NCI-H1092 treated with DMSO at 0.1 percent for 48 hours (cell line): ENCODE results near the gene TMEM185A.
"Not testable (repeated sequence)": the region's sequence is repeated elsewhere in the genome, so short reads cannot be mapped to it uniquely, and the experiment has no call there.

Experiments used
- DNase-seq: peaks from one replicate; lab custom pipeline; 2025; lab: John Stamatoyannopoulos, UW

The TMEM185A gene

DNA sequence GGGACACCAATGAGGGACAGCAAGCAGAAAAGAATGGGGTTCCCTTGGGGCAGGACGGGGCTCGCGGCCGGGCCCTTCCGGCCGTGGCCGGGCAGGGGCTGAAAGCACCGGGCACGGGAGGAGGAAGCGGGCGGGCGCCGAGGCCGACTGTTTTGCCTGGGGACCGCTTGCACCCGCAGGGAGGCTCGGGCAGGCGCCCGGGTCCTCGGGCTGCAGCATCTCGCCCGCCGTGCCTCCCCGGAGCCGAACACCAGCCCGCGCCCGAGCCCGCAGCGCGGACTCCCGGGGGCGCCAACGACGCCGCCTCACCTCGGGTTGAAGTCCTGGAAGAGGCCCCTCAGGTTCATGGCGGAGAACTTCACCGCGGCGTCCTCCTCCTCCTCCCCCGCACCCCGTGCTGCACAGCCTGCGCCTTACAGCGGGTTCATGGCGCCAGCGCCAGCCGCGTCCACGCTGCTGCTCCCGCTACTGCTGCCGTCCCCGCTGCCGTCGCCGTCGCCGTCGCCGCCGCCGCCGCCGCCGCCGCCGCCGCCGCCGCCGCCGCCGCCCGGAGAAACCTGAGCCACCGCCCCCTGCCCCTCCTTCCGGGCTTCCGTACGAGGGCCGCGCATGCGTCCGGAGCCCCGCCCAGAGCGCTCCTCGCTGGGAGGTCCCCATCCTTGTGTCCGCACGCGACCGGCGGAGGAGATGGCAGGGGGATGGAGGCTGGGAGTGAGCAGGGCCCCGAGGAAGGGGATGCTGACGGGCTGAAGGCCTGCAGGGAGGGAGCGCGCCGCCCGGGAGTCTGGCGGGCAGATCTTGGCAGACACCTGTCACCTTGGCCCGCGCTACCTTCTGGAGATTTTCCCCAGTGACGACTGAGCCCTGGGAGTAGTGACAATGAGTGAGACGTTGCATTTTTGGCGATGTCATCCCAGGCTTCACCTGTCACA is at the start of gene TMEM185A:
Gene TMEM185A, minus strand, starts transcription at position 559 of the 932 bp plus-strand sequence. Its CDS starts 212 bp downstream, at position 347.
- peak; percentile 55 for DNase-seq

- DNase-seq: no peak
Observed at GRCh38 chrX:149681182-149681581, 49.6 kb upstream of the TMEM185A start.

GRCh38 chrX:149679164-149679678 is 47.6 kb upstream of the TMEM185A start:
- DNase-seq: not testable (repeated sequence)

DNA sequence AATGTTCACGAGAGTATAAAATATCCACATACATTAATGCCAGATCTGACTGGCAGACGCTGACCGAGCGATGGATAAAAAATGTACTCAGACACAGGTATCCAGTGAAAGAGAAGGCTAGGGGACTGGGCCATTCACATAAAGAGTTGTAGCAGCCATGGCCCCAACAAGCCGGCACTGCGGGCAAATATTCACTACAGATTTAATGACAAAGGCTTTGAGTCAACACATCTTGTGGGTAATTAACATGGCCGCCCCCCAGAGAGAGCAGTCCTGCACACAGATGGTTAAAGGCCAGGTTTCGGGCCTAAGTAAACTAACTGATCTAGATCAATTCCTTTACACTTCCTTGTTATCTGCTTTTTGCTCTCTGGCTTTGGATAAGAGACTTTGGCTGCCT is 44.0 kb upstream of the TMEM185A start:
- not testable (repeated sequence) for DNase-seq

DNA sequence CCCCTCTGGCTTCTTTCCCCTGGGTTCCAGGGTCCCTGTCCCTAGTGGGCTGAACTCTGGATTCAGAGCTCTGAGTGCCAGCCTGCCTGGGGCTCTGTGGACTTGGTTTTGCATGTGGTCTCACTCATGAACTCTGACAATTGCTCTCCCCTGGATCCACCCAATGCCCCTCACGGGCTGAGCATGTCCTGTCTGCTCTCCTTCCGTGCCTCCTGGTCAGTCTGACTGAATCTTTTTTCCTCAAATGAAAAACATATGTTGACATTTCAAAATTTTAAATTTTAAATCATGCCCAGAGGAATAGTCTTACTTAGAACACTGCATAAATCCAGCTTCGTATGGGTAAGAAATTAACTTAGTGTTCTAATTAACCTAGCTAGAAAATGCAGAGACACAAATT is 43.5 kb upstream of the TMEM185A start:
- not testable (repeated sequence) for DNase-seq

- not testable (repeated sequence) for DNase-seq
Observed at GRCh38 chrX:149660613-149661012, 29.0 kb upstream of the TMEM185A start.

DNA sequence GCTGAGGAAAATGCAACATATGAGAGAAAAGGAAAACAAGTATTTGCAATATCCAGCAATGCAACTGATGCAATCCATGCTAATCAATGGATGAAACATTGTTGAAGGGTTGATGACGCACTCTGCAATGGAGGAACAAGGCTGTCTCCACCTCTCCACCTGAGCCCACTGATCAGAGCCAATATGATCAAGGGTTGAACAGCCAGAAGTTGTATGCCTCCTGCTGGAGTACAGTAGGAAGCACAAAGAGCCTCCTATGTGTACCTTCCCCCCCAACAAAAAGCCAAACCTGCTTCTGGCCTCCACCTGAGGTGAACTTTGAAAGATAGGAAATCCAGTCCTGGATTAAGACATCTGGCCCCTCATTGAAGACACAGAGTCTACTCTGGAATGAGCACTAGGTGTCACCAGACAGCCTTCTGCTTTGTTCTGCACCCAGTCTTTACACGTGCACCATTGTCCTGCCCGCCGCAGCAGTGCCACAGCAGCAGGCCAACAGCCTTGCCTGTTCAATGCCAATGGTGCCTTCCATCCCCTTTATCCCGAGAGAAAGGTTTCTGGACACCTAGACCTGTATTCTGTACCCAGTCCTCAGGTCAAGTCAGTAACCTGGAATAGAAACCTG is 24.8 kb upstream of the TMEM185A start:
- DNase-seq: not testable (repeated sequence)

- no peak for DNase-seq
Observed at GRCh38 chrX:149652232-149652981, 20.8 kb upstream of the TMEM185A start.

DNA sequence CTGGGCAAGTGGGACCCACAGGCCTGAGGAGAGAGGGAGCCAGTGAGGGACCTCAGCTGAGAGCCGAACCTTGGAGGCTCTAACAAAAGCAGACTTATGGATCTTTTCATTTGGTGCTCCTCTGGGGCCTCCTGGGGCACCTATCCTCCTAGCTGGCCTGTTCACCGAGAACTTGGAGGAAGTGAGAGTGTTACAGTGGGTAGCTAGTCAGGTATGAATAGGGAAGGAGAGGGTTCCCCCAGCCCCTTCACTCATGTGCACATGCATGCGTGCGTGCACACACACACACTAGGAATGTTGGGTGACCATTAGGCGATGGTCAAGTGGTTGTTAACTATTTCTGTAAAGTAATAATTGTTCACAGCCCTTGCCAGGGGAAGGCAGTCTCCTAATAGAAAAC is 18.6 kb upstream of the TMEM185A start:
- no peak for DNase-seq

GRCh38 chrX:149648932-149649331 is 17.3 kb upstream of the TMEM185A start:
- no peak for DNase-seq

- DNase-seq: no peak
Observed at GRCh38 chrX:149647505-149647904, 15.9 kb upstream of the TMEM185A start.

- no peak for DNase-seq
Observed at GRCh38 chrX:149643496-149643895, 11.9 kb upstream of the TMEM185A start.

- DNase-seq: no peak
Observed at GRCh38 chrX:149641835-149642234, 10.2 kb upstream of the TMEM185A start.

DNA sequence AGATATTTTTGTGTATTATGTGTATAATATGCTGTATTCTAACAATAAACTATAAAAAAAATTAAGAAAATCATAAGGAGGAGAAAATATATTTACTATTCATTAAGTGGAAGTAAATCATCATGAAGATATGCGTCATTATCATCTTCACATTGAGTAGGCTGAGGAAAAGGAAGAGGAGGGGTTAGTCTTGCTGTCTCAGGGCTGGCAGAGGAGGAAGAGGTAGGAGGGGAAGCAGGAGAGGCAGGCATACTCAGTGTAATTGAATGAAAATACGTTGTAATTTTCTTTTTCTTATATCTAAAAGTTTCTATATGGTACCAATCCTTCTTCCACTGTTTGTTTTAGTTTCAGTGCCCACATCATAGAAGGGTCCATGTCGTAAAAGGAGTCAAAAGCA is 9.8 kb upstream of the TMEM185A start:
- no peak for DNase-seq

DNA sequence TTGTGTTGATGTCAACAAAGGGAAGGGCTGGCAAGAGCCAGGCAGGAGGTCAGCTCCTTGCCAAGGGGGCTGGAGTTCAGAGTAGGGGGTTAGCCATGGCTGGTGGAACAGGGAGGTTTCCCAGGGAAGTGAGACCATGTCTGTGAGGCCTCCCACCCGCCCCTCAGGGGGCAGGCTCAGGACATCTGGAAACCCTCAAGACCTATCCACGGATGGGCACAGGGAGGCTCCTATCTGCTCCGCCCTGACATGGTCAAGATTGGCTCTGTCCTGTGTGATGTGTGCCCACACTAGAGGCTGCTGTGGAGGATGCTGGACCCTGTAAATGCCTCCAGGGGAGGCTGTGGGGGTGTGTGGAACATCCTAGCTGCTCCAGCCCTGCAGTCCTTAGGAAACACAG is 8.0 kb upstream of the TMEM185A start:
- no peak for DNase-seq

DNA sequence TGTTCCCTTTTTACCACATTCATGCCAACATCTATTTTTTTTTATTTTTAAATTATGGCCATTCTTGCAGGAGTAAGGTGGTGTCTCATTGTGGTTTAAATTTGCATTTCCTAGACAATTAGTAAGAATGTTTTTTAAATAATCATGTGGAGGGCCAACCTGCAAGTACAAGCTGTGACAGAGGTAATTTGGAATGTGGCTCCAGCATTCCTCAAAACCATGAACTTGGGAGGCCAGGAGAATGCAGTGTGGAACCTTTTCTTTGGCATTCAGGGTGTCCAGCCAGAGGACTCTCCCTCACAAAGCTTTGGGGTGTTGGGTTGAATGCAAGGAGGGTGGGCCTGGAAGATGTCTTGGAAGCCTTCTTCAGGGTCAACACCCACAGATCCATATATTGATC is 7.3 kb upstream of the TMEM185A start:
- no peak for DNase-seq

DNA sequence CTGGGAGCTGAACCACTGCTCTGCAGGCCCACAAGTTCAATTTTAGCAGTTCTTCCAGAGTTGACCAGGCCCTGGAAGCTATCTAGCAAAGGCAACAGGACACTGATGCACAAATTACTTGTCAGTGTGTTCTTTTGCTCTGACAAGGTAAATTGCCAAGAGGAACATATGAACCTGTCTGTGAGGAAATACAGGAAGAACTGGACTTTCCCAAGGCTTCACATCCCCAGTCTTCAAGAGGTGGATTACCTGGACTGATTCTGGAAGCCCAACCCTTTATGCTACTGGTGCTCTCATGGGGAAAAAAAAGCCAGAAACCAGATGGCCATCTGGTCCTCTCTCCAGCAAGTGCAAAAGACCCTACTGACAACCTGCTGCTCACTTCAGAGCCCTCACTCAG is 1.9 kb upstream of the TMEM185A start:
- no peak for DNase-seq

GRCh38 chrX:149630681-149631233 is 835 bp downstream of the TMEM185A start:
- DNase-seq: peak; percentile 30

- DNase-seq: no peak
Observed at GRCh38 chrX:149629730-149630387, 1.7 kb downstream of the TMEM185A start.

DNA sequence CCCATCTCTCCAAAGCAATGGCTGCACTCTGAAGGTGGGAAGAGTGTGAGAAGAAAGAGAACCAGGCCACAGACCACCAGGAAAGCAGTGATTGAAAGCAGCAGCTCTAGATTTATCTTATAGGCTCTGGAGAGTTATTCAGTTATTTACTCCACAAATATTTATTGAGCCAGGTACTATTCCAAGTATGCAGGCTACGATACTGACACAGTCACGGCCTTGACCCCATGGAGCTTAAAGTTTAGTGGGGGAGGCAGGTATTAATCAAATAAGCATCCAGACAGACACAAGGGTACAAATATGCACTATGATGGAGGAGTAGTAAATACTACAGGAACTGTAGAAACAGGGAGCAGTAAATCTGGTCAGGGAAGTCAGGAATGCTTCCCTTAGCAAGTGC is 2.8 kb downstream of the TMEM185A start:
- DNase-seq: no peak

GRCh38 chrX:149628280-149628679 is 3.3 kb downstream of the TMEM185A start:
- no peak for DNase-seq
